ENCODE measurements around the gene FAM111A.

The FAM111A gene

DNA sequence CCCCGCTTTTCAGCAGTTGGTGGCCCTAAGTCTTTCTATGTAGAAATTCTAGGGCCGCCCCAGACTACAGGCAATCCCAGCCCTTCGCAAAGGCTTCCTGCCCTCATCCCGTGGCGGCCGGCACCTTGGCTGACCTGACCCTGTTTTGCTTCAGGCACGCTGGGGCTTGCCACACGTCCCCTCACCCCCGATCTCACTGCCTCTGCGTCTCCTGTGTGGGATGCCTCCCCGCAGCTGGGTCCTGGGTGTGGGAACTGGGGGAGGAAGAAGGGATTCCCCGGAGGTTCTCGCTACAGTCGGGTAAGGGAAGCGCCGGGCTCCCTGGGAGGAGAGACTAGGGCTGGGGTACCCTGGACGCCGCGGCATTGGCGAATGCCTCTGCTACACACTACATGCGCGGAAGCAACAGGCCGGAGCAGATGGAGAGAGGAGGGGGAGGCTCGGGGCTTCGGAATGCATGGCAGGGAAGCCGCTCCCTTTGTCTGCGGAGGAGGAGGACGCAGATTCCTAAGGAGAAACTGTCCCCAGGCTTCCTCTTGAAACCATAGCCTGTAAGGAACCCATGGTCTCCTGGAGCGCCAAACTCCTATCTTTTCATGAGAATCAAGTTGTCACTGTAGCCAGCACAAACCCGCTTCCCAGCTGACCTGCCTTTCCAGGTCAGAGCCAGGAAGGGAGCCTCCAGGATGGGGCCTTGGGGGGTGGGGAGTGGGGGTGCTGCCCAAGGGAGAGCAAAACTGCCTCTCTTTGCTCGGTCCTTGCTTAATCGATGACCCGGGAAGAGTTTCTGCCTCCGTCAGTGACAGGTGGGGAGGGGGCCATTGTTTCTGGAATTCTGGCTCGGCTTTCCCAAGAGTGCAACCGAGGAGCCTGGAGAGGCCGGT lies 30.7 kb downstream of the FAM111A start:
- Histone ChIP-seq H3K4me3 (ENCODE audit: low read length) (peak overlapping the region; percentile 84), H3K27me3 (ENCODE audit: control insufficient read depth, insufficient read depth, low read length) (peaks cover 17% of the 10 kb centered on the region), H3K36me3 (ENCODE audit: insufficient read depth, low read length) (no peaks in the 10 kb centered on the region), H3K9ac (ENCODE audit: low read depth, low read length) (peak overlapping the region; percentile 81), H3K4me1 (ENCODE audit: control insufficient read depth, insufficient read depth, low read length) (peaks cover 28% of the 10 kb centered on the region), H3K4me2 (ENCODE audit: low read length) (peak overlapping the region; percentile 100), H3K9me3 (replicated peaks; ENCODE audit: low read length) (no peaks in the 10 kb centered on the region)

DNA sequence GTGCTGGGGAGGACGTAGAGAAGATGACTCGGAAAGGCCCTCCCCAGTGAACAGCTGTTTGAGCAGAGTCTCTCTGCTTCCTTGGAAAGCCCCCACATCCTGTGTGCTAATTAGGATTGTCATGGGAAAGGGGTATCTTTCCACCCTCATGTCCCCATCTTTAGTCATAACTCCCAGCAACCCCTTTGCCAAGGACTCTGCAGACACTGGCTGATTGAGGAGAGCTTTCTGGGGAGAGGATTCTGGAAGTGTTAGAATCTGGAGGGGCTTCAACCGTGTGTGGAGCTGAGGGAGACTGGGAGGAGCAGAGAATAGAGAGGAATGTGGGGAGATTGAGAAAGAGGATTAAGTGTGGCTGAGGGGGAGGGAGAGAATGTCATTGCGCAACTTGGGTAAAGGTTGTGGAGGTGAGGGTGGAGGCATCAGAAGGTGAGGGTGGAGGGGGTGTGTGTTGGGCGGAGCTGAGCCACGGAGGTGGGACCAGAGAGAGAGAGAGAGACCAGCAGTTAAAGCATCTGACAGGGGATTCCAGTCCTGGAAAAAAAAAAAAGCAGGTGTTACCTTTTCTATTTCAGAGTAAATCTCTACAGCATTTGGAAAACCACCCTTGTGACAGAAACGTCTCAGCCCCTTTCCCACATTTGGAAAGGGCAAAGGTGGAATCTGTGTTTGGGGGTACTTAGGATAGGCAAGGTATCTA lies 31.5 kb downstream of the FAM111A start:
- Histone ChIP-seq H3K4me3 (ENCODE audit: low read length) (peak overlapping the region; percentile 84), H3K9ac (ENCODE audit: low read depth, low read length) (peak overlapping the region; percentile 81), H3K36me3 (ENCODE audit: insufficient read depth, low read length) (no peaks in the 10 kb centered on the region)

DNA sequence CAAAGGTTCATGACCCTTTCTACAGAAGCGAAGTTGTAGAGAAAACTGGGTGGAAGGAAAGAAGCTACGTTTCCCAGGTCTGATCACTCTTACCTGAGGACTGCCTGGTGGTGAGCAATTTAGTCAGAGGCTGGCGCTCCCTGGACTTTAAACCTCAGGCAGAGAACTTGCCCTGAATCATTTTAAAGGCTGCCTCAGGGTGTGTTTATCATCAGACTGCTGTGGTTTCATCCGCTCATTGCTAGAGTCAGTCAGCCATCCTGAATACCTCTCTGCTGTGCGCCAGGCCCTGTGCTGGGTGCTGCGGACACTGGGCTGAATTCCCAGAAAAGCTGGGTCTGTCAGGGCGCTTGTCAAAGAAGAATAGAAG lies 32.0 kb downstream of the FAM111A start:
- peaks cover 28% of the 10 kb centered on the region for H3K4me1 ChIP-seq (ENCODE audit: control insufficient read depth, insufficient read depth, low read length)
- H3K27me3 ChIP-seq (ENCODE audit: control insufficient read depth, insufficient read depth, low read length) = peaks cover 10% of the 10 kb centered on the region
- peak overlapping the region; percentile 84 for H3K4me3 ChIP-seq (ENCODE audit: low read length)
- H3K36me3 ChIP-seq (ENCODE audit: insufficient read depth, low read length) = no peaks in the 10 kb centered on the region
- peak overlapping the region; percentile 10 for H3K4me2 ChIP-seq (ENCODE audit: low read length)
- no peak overlapping the region for H3K9ac ChIP-seq (ENCODE audit: low read depth, low read length)
- H3K9me3 ChIP-seq (replicated peaks; ENCODE audit: low read length) = no peaks in the 10 kb centered on the region

More for the DNA sequence above, 31.5 kb downstream of the FAM111A start:
- Histone ChIP-seq H3K27me3 (ENCODE audit: control insufficient read depth, insufficient read depth, low read length) (peaks cover 14% of the 10 kb centered on the region), H3K4me2 (ENCODE audit: low read length) (peak overlapping the region; percentile 100), H3K9me3 (replicated peaks; ENCODE audit: low read length) (no peaks in the 10 kb centered on the region), H3K4me1 (ENCODE audit: control insufficient read depth, insufficient read depth, low read length) (peaks cover 28% of the 10 kb centered on the region)

GRCh38 chr11:59175091-59175501 lies 32.4 kb downstream of the FAM111A start:
- H3K4me1 ChIP-seq (ENCODE audit: control insufficient read depth, insufficient read depth, low read length) = peaks cover 28% of the 10 kb centered on the region
- no peaks in the 10 kb centered on the region for H3K9me3 ChIP-seq (replicated peaks; ENCODE audit: low read length)
- no peak overlapping the region for H3K4me3 ChIP-seq (ENCODE audit: low read length)
- peaks cover 5% of the 10 kb centered on the region for H3K27me3 ChIP-seq (ENCODE audit: control insufficient read depth, insufficient read depth, low read length)
- no peak overlapping the region for H3K9ac ChIP-seq (ENCODE audit: low read depth, low read length)
- no peak overlapping the region for H3K4me2 ChIP-seq (ENCODE audit: low read length)
- no peaks in the 10 kb centered on the region for H3K36me3 ChIP-seq (ENCODE audit: insufficient read depth, low read length)

GRCh38 chr11:59176330-59176729 lies 33.7 kb downstream of the FAM111A start:
- Histone ChIP-seq H3K4me2 (ENCODE audit: low read length) (no peak overlapping the region), H3K4me1 (ENCODE audit: control insufficient read depth, insufficient read depth, low read length) (peaks cover 28% of the 10 kb centered on the region), H3K36me3 (ENCODE audit: insufficient read depth, low read length) (no peaks in the 10 kb centered on the region), H3K4me3 (ENCODE audit: low read length) (no peak overlapping the region), H3K27me3 (ENCODE audit: control insufficient read depth, insufficient read depth, low read length) (peaks cover 4% of the 10 kb centered on the region), H3K9ac (ENCODE audit: low read depth, low read length) (no peak overlapping the region), H3K9me3 (replicated peaks; ENCODE audit: low read length) (no peaks in the 10 kb centered on the region)

DNA sequence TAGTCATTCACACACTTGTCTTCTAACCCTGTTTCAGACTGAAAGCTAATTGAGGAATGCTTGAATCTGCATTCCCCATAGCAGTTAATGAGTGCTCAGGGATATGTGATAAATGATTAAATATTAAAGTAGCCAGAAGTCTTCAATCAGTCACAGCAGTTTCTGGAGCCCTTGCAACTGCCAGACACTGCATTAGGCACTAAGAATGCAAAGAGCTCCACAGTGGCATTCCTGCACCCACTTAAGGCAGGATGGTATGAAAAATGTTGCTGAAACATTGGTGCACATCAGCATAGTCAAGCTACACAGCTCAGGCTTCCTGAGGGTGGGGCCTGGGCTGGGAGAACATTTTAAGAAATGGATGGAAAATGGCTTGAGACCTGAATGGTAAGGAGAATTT lies 35.7 kb downstream of the FAM111A start:
- no peaks in the 10 kb centered on the region for H3K27me3 ChIP-seq (ENCODE audit: control insufficient read depth, insufficient read depth, low read length)
- no peak overlapping the region for H3K4me2 ChIP-seq (ENCODE audit: low read length)
- H3K4me1 ChIP-seq (ENCODE audit: control insufficient read depth, insufficient read depth, low read length) = peaks cover 18% of the 10 kb centered on the region
- H3K9me3 ChIP-seq (replicated peaks; ENCODE audit: low read length) = no peaks in the 10 kb centered on the region
- no peak overlapping the region for H3K4me3 ChIP-seq (ENCODE audit: low read length)
- H3K9ac ChIP-seq (ENCODE audit: low read depth, low read length) = no peak overlapping the region
- no peaks in the 10 kb centered on the region for H3K36me3 ChIP-seq (ENCODE audit: insufficient read depth, low read length)

GRCh38 chr11:59179121-59179520 lies 36.5 kb downstream of the FAM111A start:
- Histone ChIP-seq H3K9me3 (replicated peaks; ENCODE audit: low read length) (no peaks in the 10 kb centered on the region), H3K4me2 (ENCODE audit: low read length) (no peak overlapping the region), H3K9ac (ENCODE audit: low read depth, low read length) (no peak overlapping the region), H3K27me3 (ENCODE audit: control insufficient read depth, insufficient read depth, low read length) (no peaks in the 10 kb centered on the region), H3K4me1 (ENCODE audit: control insufficient read depth, insufficient read depth, low read length) (peaks cover 17% of the 10 kb centered on the region), H3K4me3 (ENCODE audit: low read length) (no peak overlapping the region), H3K36me3 (ENCODE audit: insufficient read depth, low read length) (no peaks in the 10 kb centered on the region)

DNA sequence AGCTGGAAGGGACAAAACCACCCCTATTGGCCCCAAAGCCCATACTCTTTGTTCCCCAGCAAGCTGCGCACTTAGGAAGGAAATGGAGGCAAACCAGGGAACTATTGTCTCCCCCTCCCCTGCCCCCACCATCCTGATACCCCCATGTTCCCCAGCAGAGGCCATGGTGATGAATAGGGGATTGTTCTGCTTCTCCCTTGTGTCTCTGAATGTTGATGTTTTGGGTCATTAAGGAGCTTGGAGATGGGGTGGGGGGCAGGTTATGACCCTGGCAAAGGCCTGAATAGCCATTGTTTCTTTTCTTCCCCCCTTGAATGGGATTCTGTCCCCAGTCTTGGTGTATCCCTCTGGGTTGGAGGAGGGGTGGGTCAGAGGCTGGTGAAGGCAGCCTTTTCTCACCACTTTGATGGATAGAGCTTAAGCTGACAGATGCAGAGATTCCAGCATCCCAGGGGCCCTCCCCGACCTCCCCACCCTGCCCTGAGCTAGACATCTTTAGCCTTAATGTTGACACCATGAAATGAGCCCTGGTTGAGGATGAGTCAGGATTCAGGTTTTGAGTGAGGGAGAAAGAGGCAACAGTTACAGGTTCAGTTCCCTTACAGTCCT lies 37.6 kb downstream of the FAM111A start:
- Histone ChIP-seq H3K36me3 (ENCODE audit: insufficient read depth, low read length) (no peaks in the 10 kb centered on the region), H3K9ac (ENCODE audit: low read depth, low read length) (no peak overlapping the region), H3K4me1 (ENCODE audit: control insufficient read depth, insufficient read depth, low read length) (peaks cover 9% of the 10 kb centered on the region), H3K4me2 (ENCODE audit: low read length) (no peak overlapping the region), H3K27me3 (ENCODE audit: control insufficient read depth, insufficient read depth, low read length) (no peaks in the 10 kb centered on the region), H3K4me3 (ENCODE audit: low read length) (no peak overlapping the region), H3K9me3 (replicated peaks; ENCODE audit: low read length) (no peaks in the 10 kb centered on the region)

DNA sequence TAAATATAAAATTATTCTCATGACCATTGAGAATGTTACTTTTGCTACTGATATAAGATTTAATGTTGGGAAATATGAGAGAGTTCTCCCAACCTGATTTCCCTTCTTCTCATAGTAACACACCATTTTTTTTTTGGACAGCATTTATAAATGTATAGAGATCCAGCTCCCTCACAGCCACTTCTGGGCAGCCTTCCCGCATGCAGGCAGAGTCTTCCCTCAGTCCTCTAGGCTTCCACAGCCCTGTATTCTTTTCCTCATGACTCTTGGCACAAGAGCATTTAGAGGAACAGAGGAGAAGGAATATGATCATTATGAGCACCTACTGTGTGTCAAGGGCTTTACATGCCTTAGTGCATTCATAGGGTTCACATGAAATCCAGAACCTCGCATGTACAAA lies 38.3 kb downstream of the FAM111A start:
- Histone ChIP-seq H3K4me1 (ENCODE audit: control insufficient read depth, insufficient read depth, low read length) (peaks cover 12% of the 10 kb centered on the region), H3K36me3 (ENCODE audit: insufficient read depth, low read length) (no peaks in the 10 kb centered on the region), H3K9ac (ENCODE audit: low read depth, low read length) (no peak overlapping the region), H3K27me3 (ENCODE audit: control insufficient read depth, insufficient read depth, low read length) (no peaks in the 10 kb centered on the region), H3K9me3 (replicated peaks; ENCODE audit: low read length) (no peaks in the 10 kb centered on the region), H3K4me3 (ENCODE audit: low read length) (no peak overlapping the region), H3K4me2 (ENCODE audit: low read length) (no peak overlapping the region)

GRCh38 chr11:59181746-59182456 lies 39.2 kb downstream of the FAM111A start:
- peaks cover 13% of the 10 kb centered on the region for H3K4me1 ChIP-seq (ENCODE audit: control insufficient read depth, insufficient read depth, low read length)
- peaks cover under 1% of the 10 kb centered on the region for H3K27me3 ChIP-seq (ENCODE audit: control insufficient read depth, insufficient read depth, low read length)
- no peak overlapping the region for H3K9ac ChIP-seq (ENCODE audit: low read depth, low read length)
- H3K36me3 ChIP-seq (ENCODE audit: insufficient read depth, low read length) = no peaks in the 10 kb centered on the region
- no peak overlapping the region for H3K4me2 ChIP-seq (ENCODE audit: low read length)
- H3K4me3 ChIP-seq (ENCODE audit: low read length) = no peak overlapping the region
- no peaks in the 10 kb centered on the region for H3K9me3 ChIP-seq (replicated peaks; ENCODE audit: low read length)

All from skeletal muscle satellite cell (primary cell).